MM.1S (cell line): ENCODE data around the gene TMCO4.

Experiments used
- CTCF ChIP-seq: fragments of 300-600 bp; sonication (generic); IDR thresholded peaks from 2 replicates; pipeline ENCODE4 v1.5.1; 2016; ENCODE audit warnings: antibody characterized with exemption, low read length, mixed read lengths
- EZH2 ChIP-seq: fragments of 300-600 bp; sonication (generic); optimal IDR thresholded peaks from 2 replicates; pipeline ENCODE3; 2017; ENCODE audit warnings: low read depth, mild to moderate bottlenecking, antibody characterized with exemption, low read length, mixed read lengths
- EZH2phosphoT487 ChIP-seq: fragments of 300-600 bp; sonication (generic); IDR thresholded peaks from 2 replicates; pipeline ENCODE4 v1.6.1; 2018; ENCODE audit warnings: antibody characterized with exemption, low read length

GRCh38 chr1:19765623-19766022 is 34.1 kb downstream of the TMCO4 start:
- TF ChIP-seq CTCF: no peak
- TF ChIP-seq EZH2: no peak
- no peak for TF ChIP-seq EZH2phosphoT487
